ENCODE measurements around the gene GAS2L2.
"Not testable (repeated sequence)": the region's sequence is repeated elsewhere in the genome, so short reads cannot be mapped to it uniquely, and the experiment has no call there.

GAS2L2 gene

DNA sequence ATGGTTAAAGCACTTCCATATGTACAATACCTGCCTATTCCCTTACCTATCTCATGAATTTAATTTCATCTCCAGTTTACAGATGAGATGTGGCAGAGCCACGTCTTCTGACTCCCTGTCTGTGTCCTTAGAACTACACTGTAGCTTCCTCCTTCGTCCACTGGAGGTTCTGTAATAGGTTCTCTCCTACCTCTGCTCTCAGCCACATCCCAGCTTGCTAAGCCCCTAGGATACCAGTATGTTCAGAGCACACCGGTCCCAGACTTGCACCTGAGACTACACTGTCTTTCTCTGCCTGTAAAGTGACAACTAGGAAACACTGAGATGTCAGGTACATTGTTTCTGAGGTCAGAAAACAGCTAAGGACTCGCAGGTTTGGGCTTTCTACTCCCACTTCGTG, 25.4 kb downstream of the GAS2L2 start:
- no peak for DNase-seq (ENCODE audit: low spot score)

DNA sequence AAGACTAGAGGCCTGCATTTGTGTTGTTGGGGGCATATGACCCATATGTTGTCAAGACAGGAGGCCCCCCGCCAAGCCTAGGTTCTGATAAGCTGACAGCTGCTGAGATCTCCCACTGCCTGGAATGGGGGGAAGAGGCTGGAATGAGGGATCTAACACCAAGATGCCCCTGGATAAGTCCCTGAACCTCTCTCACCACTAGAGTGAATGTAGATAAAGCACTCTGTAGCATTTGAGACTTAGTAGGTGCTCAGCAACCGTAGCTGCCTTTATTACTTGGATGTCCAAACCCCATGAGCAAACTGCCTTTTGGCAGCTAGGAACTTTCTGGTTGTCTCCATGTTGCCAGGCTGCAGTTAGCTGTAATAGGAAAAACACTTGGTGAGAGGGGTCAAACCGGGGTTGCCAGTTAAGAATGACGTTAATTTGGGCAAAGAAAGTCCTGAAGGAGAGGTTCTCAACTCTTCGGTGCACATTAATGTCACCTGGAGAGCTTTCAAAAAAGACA, 26.0 kb downstream of the GAS2L2 start:
- DNase-seq (ENCODE audit: low spot score) = no peak

DNA sequence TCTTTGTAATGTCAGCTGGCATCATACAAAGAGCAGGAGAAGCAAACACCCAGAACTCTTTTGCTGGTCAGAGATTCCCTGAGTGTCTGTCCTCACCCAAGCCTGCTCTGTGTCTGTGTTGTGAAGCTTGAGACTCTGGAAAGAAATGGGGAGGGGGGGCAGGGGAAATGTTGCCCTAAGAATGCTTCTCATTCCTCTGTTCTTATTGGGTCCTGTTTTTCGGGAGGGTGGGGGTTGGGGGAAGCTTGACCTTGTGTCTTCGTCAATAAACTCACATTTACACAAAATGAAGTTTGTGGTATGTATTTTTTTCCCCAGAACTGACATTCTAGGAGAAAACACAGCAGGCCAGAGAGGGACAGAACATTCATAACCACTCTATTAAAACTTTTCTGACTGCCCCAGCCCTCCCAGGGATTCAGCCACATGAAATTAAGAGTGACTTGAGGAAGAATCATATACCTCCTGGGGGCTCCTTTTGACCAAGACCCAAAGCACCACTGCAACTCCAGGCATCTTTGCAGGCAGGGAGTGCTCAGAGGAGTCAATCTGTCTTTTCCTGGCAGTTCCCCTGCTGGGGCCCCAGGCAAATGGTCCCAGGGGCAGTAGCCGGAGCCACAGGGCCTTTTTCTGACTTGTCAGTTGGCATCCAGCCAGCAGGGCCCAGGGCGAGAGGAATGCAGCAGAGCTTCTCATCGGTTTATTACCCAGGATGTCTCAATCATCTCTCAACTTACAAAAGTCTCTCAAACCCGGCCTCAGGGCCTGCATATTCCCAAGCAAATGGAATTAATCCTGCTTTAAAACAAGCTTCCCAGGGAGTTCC, 26.7 kb downstream of the GAS2L2 start:
- DNase-seq (ENCODE audit: low spot score) = no peak

- no peak for DNase-seq (ENCODE audit: low spot score)
These were observed 27.3 kb downstream of the GAS2L2 start for GRCh38 chr17:35725802-35726126.

GRCh38 chr17:35725058-35725457, 28.0 kb downstream of the GAS2L2 start:
- DNase-seq (ENCODE audit: low spot score) = no peak

DNA sequence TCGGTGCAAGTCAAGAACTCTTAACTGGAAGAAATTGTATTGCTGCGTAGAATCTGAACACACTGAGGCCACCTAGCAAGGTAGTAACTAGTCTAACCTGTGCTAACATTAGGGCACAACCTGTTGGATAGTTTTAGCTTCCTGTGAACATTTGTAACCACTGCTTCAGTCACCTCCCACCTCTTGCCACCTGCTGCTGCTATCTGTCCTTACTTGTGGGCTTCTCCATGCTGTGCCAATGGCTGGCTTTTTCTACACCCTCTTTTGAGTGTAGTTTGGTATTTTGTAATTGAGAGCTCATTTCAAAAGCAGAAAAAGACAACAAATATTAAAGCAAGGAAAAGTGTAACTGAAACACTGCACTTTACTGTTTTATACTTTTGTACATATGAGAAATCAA, 29.3 kb downstream of the GAS2L2 start:
- no peak for DNase-seq (ENCODE audit: low spot score)

DNA sequence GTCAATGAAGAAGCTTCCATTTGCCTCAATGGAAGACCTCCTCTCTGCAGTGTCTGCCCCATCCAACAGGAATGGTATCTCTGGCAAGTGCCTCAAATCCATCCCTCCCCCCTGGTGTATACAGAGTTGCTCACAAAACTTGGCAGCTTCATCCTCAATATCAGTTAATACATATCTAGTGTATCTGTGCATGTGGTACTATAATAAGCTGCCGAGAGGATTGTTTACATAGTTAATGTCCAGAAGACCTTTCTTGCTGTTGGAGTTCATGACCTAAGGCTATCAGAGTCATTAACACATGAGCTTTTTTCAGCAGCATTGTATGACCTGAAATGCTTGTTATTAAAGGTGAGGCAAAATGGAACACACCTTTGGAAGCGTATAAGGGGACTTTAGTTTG, 35.6 kb downstream of the GAS2L2 start:
- DNase-seq (ENCODE audit: low spot score) = no peak

GRCh38 chr17:35716897-35717465, 36.1 kb downstream of the GAS2L2 start:
- no peak for DNase-seq (ENCODE audit: low spot score)

DNA sequence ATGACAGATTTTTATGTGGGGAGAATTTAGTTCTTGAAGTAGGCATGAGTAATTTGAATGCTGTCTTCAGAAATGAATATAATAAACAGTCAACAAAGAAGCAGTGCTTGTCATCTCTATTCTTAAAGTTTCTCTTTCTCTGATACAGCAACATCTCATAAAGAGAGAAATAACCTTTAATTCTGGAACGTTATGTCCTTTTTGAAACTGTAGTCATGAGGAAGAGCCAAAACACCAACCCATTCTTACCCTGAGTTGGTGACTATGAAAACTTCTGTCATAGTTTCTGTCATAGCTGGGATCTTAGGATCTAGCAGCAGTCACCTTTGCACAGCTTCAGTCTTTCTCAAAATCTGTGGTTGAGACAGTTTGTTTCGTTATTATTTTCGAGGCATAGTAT, 36.9 kb downstream of the GAS2L2 start:
- no peak for DNase-seq (ENCODE audit: low spot score)

DNA sequence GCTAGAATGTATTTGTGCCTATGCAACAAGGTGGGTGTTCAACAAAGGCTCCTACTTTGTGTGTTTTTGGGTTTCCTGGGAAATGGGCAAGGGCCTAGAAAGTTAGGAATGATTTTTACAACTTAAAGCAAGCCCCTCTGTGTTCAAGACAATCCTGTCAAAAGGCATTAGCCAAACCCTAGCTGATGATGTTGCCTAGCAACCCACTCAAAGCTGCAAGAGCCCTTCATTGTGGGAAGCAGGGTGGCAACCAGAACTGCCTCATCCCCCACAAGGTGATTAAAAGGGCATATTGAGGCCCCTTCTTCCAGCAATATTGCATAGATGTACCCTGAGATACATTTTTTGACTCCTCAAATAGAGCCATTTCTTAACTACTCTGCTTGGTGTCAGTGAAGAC, 37.6 kb downstream of the GAS2L2 start:
- no peak for DNase-seq (ENCODE audit: low spot score)

GRCh38 chr17:35714988-35715387, 38.1 kb downstream of the GAS2L2 start:
- DNase-seq (ENCODE audit: low spot score) = no peak

GRCh38 chr17:35713069-35713728, 39.8 kb downstream of the GAS2L2 start:
- no peak for DNase-seq (ENCODE audit: low spot score)

- no peak for DNase-seq (ENCODE audit: low spot score)
These were observed 42.1 kb downstream of the GAS2L2 start for GRCh38 chr17:35710950-35711349.

DNA sequence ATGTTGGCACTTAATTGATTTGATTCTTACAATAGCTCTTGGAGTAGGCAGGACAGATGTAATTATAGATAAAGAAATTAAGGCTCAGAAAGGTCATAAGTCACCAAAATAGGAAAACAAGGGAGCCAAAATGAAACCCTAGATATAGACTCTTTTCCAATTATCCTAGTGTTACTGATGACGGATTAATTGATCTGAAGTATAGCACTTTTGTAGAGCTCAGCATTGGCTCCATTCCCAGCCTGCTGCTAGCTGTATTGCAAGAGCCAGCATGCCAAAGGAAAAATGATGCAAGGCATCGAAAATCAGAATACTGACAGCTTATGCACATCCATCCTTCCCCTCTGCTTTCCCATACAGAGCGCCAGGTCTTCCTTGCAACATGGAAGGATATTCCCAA, 43.2 kb downstream of the GAS2L2 start:
- DNase-seq (ENCODE audit: low spot score) = no peak

- no peak for DNase-seq (ENCODE audit: low spot score)
These were observed 44.1 kb downstream of the GAS2L2 start for GRCh38 chr17:35708951-35709350.

DNA sequence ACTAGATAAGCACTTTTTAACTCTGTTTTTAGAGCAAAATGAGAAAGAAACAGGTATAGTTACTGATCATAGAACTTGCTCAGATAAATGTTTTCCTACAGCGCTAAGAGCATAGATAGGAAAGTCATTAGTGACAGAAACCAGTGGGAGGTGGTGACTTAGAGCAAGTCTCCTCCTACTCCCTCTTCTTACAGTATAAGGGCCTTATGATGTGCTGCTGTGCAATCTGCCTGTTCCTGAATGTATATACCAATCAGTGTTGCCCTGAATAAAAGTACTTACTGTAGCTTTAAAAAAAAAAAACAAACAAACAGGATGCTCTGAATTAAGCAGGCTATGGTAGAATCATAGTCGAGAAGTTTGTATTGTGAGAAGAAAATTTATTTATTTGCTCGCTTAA, 44.9 kb downstream of the GAS2L2 start:
- DNase-seq (ENCODE audit: low spot score) = no peak

- no peak for DNase-seq (ENCODE audit: low spot score)
These were observed 47.3 kb downstream of the GAS2L2 start for GRCh38 chr17:35705705-35706104.

DNA sequence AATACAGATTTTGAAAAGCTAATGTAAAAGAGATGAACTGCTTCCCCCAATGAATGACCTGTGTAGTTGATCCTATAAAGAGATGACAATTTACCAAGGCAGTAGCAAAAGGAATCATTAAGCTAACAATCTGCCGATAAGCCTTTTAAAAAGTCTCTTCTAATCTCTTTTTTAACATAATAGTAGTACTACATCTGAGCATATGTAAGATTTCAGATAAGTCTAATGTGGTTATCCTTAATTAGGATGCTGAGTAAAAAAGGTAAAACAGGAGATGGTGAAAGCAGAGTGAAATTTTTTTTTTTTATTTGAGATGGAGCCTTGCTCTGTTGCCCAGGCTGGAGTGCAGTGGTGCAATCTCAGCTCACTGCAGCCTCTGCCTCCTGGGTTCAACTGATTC, 47.8 kb downstream of the GAS2L2 start:
- no peak for DNase-seq (ENCODE audit: low spot score)

- not testable (repeated sequence) for DNase-seq (ENCODE audit: low spot score)
These were observed 49.7 kb downstream of the GAS2L2 start for GRCh38 chr17:35703308-35703707.

- DNase-seq (ENCODE audit: low spot score) = no peak
These were observed 51.5 kb downstream of the GAS2L2 start for GRCh38 chr17:35701491-35701890.

DNA sequence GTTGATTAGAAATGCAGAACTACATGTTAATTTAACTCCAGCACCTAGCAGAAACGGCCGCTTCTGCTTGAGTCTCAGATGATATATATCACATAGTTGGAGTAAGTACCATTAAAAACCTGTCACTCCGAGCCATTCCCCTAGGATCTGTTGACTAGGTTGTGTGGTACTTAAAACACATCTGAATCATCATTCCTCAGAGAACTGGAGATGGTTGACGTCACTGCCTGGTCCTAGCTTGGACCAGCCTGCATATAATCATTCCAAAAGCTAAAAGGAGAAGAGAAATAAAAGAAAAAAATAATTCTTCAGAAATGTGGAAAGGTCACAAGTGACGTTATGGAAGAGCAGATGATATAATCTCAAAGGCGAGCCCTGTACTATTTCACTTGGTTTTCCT, 52.9 kb downstream of the GAS2L2 start:
- no peak for DNase-seq (ENCODE audit: low spot score)

GRCh38 chr17:35698800-35699199, 54.2 kb downstream of the GAS2L2 start:
- DNase-seq (ENCODE audit: low spot score) = no peak

DNA sequence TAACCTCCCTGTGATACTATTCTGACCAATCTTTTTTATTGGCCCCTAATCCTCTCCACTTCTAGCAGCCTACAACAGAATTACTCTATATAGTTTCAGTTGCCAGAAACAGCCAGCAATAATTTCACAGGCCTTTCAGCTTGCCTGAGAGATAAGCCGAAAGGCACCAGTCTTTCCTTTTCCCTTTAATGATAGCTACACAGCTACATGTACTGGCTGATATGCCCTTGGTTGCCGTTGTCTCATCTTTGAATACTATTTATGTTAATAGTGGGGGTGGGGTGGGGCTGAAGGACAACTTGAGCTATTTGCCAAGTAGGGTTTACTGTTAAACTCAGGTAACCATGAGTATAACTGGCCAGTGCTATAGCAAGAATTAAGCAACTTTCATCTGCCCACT, 57.4 kb downstream of the GAS2L2 start:
- no peak for DNase-seq (ENCODE audit: low spot score)

All from CD4-positive, alpha-beta T cell treated with Interleukin-15 for 4 hours (primary cell).